H1 (cell line): Measurements from ENCODE around the gene SPOCK3. TPM values are rescaled to one million over a fixed set of nuclear protein-coding genes. Genes with fewer than 3 reads are reported as not detected.

Source experiments
- CTCF ChIA-PET: fragments of 300-600 bp; sonication (Branson Sonifier 250); formaldehyde crosslinking; loops from one replicate; lab custom pipeline; 2021; ENCODE audit not compliant: partially characterized antibody; lab: Charles Lee
- POLR2A ChIA-PET: fragments of 300-600 bp; sonication (Branson Sonifier 250); formaldehyde crosslinking; loops from one replicate; lab custom pipeline; 2021; ENCODE audit warnings: inconsistent platforms; ENCODE audit not compliant: partially characterized antibody; lab: Charles Lee
- DNase-seq, 2 experiments: peaks; one replicate each; pipeline versions ENCODE4 v3.0.0 to v3.0.0-alpha.2; 2010 to 2022; ENCODE audit warnings: low spot score in 2 of 2, low read depth in 1 of 2, mixed read lengths in 1 of 2
- FAIRE-seq: peaks from 2 replicates; lab custom pipeline; 2011; peaks lifted over from hg19 to GRCh38; lab: Jason Lieb, UNC
- H2AFZ ChIP-seq: 2 replicates; pipeline ENCODE4 v1.8.1; 2012; ENCODE audit warnings: low read length, inconsistent platforms
- H2AK5ac ChIP-seq: 2 replicates; pipeline ENCODE4 v1.6.1; 2013; ENCODE audit warnings: low read depth, low read length
- H2BK120ac ChIP-seq: replicated peaks from 2 replicates; pipeline ENCODE3; 2013; ENCODE audit warnings: low read depth, low read length, inconsistent platforms
- H2BK12ac ChIP-seq: 2 replicates; pipeline ENCODE4 v1.6.1; 2013; ENCODE audit warnings: low read depth, low read length
- H2BK15ac ChIP-seq: 2 replicates; pipeline ENCODE4 v1.6.1; 2013; ENCODE audit warnings: low read length
- H2BK20ac ChIP-seq: 2 replicates; pipeline ENCODE4 v1.6.1; 2013; ENCODE audit warnings: low read length
- H2BK5ac ChIP-seq: 2 replicates; pipeline ENCODE4 v1.6.1; 2013; ENCODE audit warnings: low read depth, low read length
- H3K14ac ChIP-seq: 2 replicates; pipeline ENCODE4 v1.6.1; 2013; ENCODE audit warnings: inconsistent platforms; ENCODE audit not compliant: insufficient read length
- H3K18ac ChIP-seq: 2 replicates; pipeline ENCODE4 v1.6.1; 2013; ENCODE audit warnings: low read length; ENCODE audit errors: extremely low read depth
- H3K23ac ChIP-seq: 2 replicates; pipeline ENCODE4 v1.6.1; 2013; ENCODE audit warnings: inconsistent platforms; ENCODE audit not compliant: insufficient read length
- H3K23me2 ChIP-seq: 2 replicates; pipeline ENCODE4 v1.6.1; 2013; ENCODE audit warnings: low read depth, low read length
- H3K27ac ChIP-seq: 2 replicates; pipeline ENCODE4 v1.6.1; 2011; ENCODE audit warnings: low read depth, low read length, inconsistent platforms
- H3K27me3 ChIP-seq, 4 experiments: replicated peaks in 1 of 4; 1 replicate in 1 of 4; 2 replicates in 3 of 4; pipeline versions ENCODE4 v1.6.1 to v1.8.1; 2011 to 2013; ENCODE audit warnings: low read length in 3 of 4, mild to moderate bottlenecking in 3 of 4, inconsistent platforms in 2 of 4, mixed read lengths in 2 of 4, moderate library complexity in 1 of 4; ENCODE audit not compliant: control insufficient read depth in 3 of 4, insufficient read depth in 3 of 4; ENCODE audit errors: extremely low read depth in 1 of 4
- H3K36me3 ChIP-seq, 4 experiments: 2 replicates each; pipeline versions ENCODE4 v1.6.1 to v1.8.1; 2011 to 2013; ENCODE audit warnings: mild to moderate bottlenecking in 4 of 4, low read length in 3 of 4, moderate library complexity in 2 of 4, control low read depth in 1 of 4, inconsistent platforms in 1 of 4; ENCODE audit not compliant: insufficient read depth in 4 of 4, control insufficient read depth in 2 of 4
- H3K4ac ChIP-seq: replicated peaks from 2 replicates; pipeline ENCODE3; 2013; ENCODE audit warnings: low read length, low read depth, mixed read lengths, inconsistent platforms; ENCODE audit not compliant: insufficient read length
- H3K4me1 ChIP-seq, 4 experiments: replicated peaks in 1 of 4; 1 replicate in 1 of 4; 2 replicates in 3 of 4; pipeline versions ENCODE4 v1.6.1 to v1.8.1; 2011 to 2013; ENCODE audit warnings: low read length in 3 of 4, inconsistent platforms in 2 of 4, mixed read lengths in 1 of 4; ENCODE audit not compliant: insufficient read depth in 4 of 4, control insufficient read depth in 3 of 4
- H3K4me2 ChIP-seq, 2 experiments: 2 replicates each; pipeline versions ENCODE4 v1.6.1 to v1.8.1; 2011 to 2013; ENCODE audit warnings: low read depth in 2 of 2, low read length in 2 of 2, control low read depth in 1 of 2, inconsistent platforms in 1 of 2, mild to moderate bottlenecking in 1 of 2; ENCODE audit not compliant: insufficient read depth in 1 of 2
- H3K4me3 ChIP-seq, 4 experiments: fragments of 200-600, 300-600 bp in 1 of 4; sonication (generic), shearing (Covaris generic), sonication (Bioruptor Twin) in 1 of 4; 2 replicates each; pipeline versions ENCODE4 v1.5.1 to v1.8.1; 2011 to 2016; ENCODE audit warnings: low read length in 4 of 4, low read depth in 3 of 4, control low read depth in 2 of 4, inconsistent platforms in 2 of 4, mild to moderate bottlenecking in 2 of 4, mixed read lengths in 1 of 4, moderate library complexity in 1 of 4; ENCODE audit not compliant: insufficient read depth in 2 of 4; ENCODE audit errors: extremely low read depth in 1 of 4
- H3K56ac ChIP-seq: replicated peaks from 2 replicates; pipeline ENCODE3; 2013; ENCODE audit warnings: low read depth, mild to moderate bottlenecking, mixed read lengths, low read length, inconsistent platforms; ENCODE audit not compliant: insufficient read length
- H3K79me1 ChIP-seq: 2 replicates; pipeline ENCODE4 v1.6.1; 2013; ENCODE audit warnings: low read depth, low read length, control low read depth
- H3K79me2 ChIP-seq, 2 experiments: 2 replicates each; pipeline versions ENCODE4 v1.6.1 to v1.8.1; 2012 to 2013; ENCODE audit warnings: low read length in 2 of 2, mild to moderate bottlenecking in 2 of 2, inconsistent platforms in 1 of 2; ENCODE audit not compliant: insufficient read depth in 2 of 2, control insufficient read depth in 1 of 2
- H3K9ac ChIP-seq, 4 experiments: replicated peaks in 1 of 4; 1 replicate in 1 of 4; 2 replicates in 3 of 4; pipeline versions ENCODE4 v1.6.1 to v1.8.1; 2011 to 2013; ENCODE audit warnings: low read depth in 3 of 4, low read length in 3 of 4, control low read depth in 2 of 4, mild to moderate bottlenecking in 2 of 4, moderate library complexity in 2 of 4, inconsistent platforms in 1 of 4; ENCODE audit errors: extremely low read depth in 1 of 4
- H3K9me3 ChIP-seq, 2 experiments: 2 replicates each; pipeline versions ENCODE4 v1.6.1 to v1.8.1; 2012 to 2013; ENCODE audit warnings: mild to moderate bottlenecking in 2 of 2, moderate library complexity in 2 of 2, control low read depth in 1 of 2, inconsistent platforms in 1 of 2, low read depth in 1 of 2, low read length in 1 of 2, mixed read lengths in 1 of 2; ENCODE audit not compliant: insufficient read depth in 2 of 2
- H4K20me1 ChIP-seq, 2 experiments: replicated peaks in 1 of 2; 2 replicates each; pipeline versions ENCODE3 to v1.8.1; 2011 to 2013; ENCODE audit warnings: inconsistent platforms in 2 of 2, low read length in 2 of 2, mild to moderate bottlenecking in 1 of 2; ENCODE audit not compliant: insufficient read depth in 2 of 2, control insufficient read depth in 1 of 2
- H4K5ac ChIP-seq: 2 replicates; pipeline ENCODE4 v1.6.1; 2013; ENCODE audit warnings: low read length, low read depth, mixed read lengths, inconsistent platforms; ENCODE audit not compliant: insufficient read length
- H4K8ac ChIP-seq: 2 replicates; pipeline ENCODE4 v1.8.0; 2013; ENCODE audit warnings: mild to moderate bottlenecking, moderate library complexity, low read length, inconsistent platforms; ENCODE audit not compliant: insufficient read depth; ENCODE audit errors: extremely low read depth
- H4K91ac ChIP-seq: replicated peaks from 2 replicates; pipeline ENCODE3; 2013; ENCODE audit warnings: low read length, mixed read lengths, inconsistent platforms; ENCODE audit not compliant: insufficient read length
- PHF8 ChIP-seq: fragments of 200-600 bp; sonication (generic); conservative IDR thresholded peaks from 2 replicates; pipeline ENCODE4 v1.7.1; 2012; ENCODE audit warnings: low read depth, mild to moderate bottlenecking, inconsistent platforms, low read length, moderate library complexity
- WGBS, 2 experiments: shearing (Covaris generic) in 1 of 2; methylation state at CpG; one replicate each; pipeline versions ENCODE4 v1.1.6 to v1.1.7; 2013 to 2015; ENCODE audit warnings: low lambda C conversion rate in 2 of 2, mixed read lengths in 2 of 2, inconsistent platforms in 1 of 2, low coverage in 1 of 2, missing lambda C conversion rate in 1 of 2; ENCODE audit not compliant: insufficient replicate concordance in 2 of 2, insufficient coverage in 1 of 2, insufficient read length in 1 of 2; ENCODE audit errors: extremely low coverage in 1 of 2, missing lambda C conversion rate in 1 of 2; 5-methylcytosine and 5-hydroxymethylcytosine counted together
- polyA plus RNA-seq, 7 experiments: library from polyadenylated mRNA; depleted of rRNA in 3 of 7; stranded (reverse) in 5 of 7; unstranded in 2 of 7; fragments of >200 nt in 5 of 7; fragments of 200-250 nt in 2 of 7; gene quantifications; 1 replicate in 5 of 7; 2 replicates in 1 of 7; 4 replicates in 1 of 7; pipeline versions ENCODE4 v1.2.1 to v1.2.3, GENCODE V29; 2011 to 2013; ENCODE audit warnings: missing spikeins in 2 of 7, mixed read lengths in 2 of 7
- small RNA-seq: library from polyadenylated mRNA; stranded (forward); fragments of <200 nt; extraction: miRNeasy Mini kit (QIAGEN cat#:217004); gene quantifications from one replicate; pipeline ENCODE3, GENCODE V24; 2013; ENCODE audit not compliant: insufficient read depth
- total RNA-seq: library from RNA; stranded (reverse); fragmentation: NEBNext Ultra II Directional; extraction: Animal tissue kit (Norgen Biotek cat#: 25700); gene quantifications from 2 replicates; pipeline ENCODE4 v1.2.1, GENCODE V29; 2021

SPOCK3 gene
- total and polyA plus RNA-seq, 2 of the 8 experiments (the other 6 are each of a cell fraction or from before 2014, with no cell fraction given): 0.14 to 0.60 TPM

DNA sequence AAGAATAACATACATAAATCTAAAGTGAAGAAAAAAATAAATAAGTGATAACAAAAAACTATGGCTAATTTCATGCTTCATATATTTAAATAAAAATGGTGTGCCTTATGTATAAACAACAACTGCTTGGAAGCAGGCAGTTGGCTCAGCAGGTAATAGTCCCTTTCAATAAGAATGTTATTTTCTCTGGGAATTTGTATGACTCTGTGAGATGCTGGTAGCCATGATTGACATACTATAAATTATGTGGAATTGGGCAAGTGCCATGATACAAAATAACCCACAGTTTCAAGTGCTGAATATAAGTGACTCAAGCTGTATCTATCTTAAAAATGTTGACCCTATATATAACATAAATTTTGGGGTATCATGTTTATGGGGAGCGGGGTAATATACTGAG lies 546.5 kb downstream of the SPOCK3 start:
- no peak overlapping the region for H4K8ac ChIP-seq
- no peak overlapping the region for H2BK120ac ChIP-seq
- no peaks in the 10 kb centered on the region for H3K79me2 ChIP-seq
- no peak overlapping the region for H3K18ac ChIP-seq
- no peak overlapping the region for H3K4me3 ChIP-seq
- no peak overlapping the region for H2BK20ac ChIP-seq
- H3K4me1 ChIP-seq: peaks cover 0 to 4% (median 0%) of the 10 kb centered on the region in 4 experiments; a peak in 1 of 7 replicates
- no peak overlapping the region for H2BK15ac ChIP-seq
- no peak overlapping the region for H3K14ac ChIP-seq
- H3K4me2 ChIP-seq: no peak overlapping the region
- DNase-seq: no peak
- H3K9me3 ChIP-seq: no peaks in the 10 kb centered on the region
- no peak for TF ChIP-seq PHF8
- H3K27me3 ChIP-seq: no peaks in the 10 kb centered on the region
- no peak overlapping the region for H2AFZ ChIP-seq
- H3K23ac ChIP-seq: no peak overlapping the region
- H3K23me2 ChIP-seq: no peaks in the 10 kb centered on the region
- no peak overlapping the region for H4K91ac ChIP-seq
- H2BK12ac ChIP-seq: no peak overlapping the region
- H2AK5ac ChIP-seq: no peak overlapping the region
- no peak overlapping the region for H2BK5ac ChIP-seq
- no peak overlapping the region for H3K4ac ChIP-seq
- no peak overlapping the region for H3K27ac ChIP-seq
- no peaks in the 10 kb centered on the region for H4K20me1 ChIP-seq
- POLR2A ChIA-PET: no interaction called here
- no peak for FAIRE-seq
- CTCF ChIA-PET: no interaction called here
- H3K79me1 ChIP-seq: no peaks in the 10 kb centered on the region
- no peaks in the 10 kb centered on the region for H3K36me3 ChIP-seq
- WGBS, 2 experiments: 100% methylated on average over 1 of the region's 1 CpG; no CpG with 5 or more reads in 1 of the 2 experiments
- H3K9ac ChIP-seq: no peak overlapping the region
- no peak overlapping the region for H4K5ac ChIP-seq
- H3K56ac ChIP-seq: no peak overlapping the region

Small RNA genes lying within 50 kb of the gene (small RNA-seq; reads per million reads assigned to genes)
- gene RNA5SP171: not detected
